ENCODE data around the gene MARK4.

The MARK4 gene

GRCh38 chr19:45275370-45275971, 24.4 kb downstream of the MARK4 start:
- no peak for DNase-seq

- no peak for DNase-seq
Observed at GRCh38 chr19:45276284-45276687, 25.2 kb downstream of the MARK4 start.

- no peak for DNase-seq
Observed at GRCh38 chr19:45278087-45278486, 27.0 kb downstream of the MARK4 start.

- DNase-seq: no peak
Observed at GRCh38 chr19:45279587-45280192, 28.6 kb downstream of the MARK4 start.

GRCh38 chr19:45280471-45280961, 29.4 kb downstream of the MARK4 start:
- no peak for DNase-seq

- no peak for DNase-seq
Observed at GRCh38 chr19:45283443-45284033, 32.5 kb downstream of the MARK4 start.

- DNase-seq: no peak
Observed at GRCh38 chr19:45290381-45290931, 39.4 kb downstream of the MARK4 start.

GRCh38 chr19:45291834-45292233, 40.8 kb downstream of the MARK4 start:
- DNase-seq: no peak

GRCh38 chr19:45293682-45294081, 42.6 kb downstream of the MARK4 start:
- DNase-seq: no peak

GRCh38 chr19:45294291-45295029, 43.4 kb downstream of the MARK4 start:
- no peak for DNase-seq

GRCh38 chr19:45295873-45296272, 44.8 kb downstream of the MARK4 start:
- DNase-seq: no peak

- peak; percentile 9 for DNase-seq
Observed at GRCh38 chr19:45296355-45296754, 45.3 kb downstream of the MARK4 start.

GRCh38 chr19:45297674-45298073, 46.6 kb downstream of the MARK4 start:
- DNase-seq: no peak

GRCh38 chr19:45298264-45298663, 47.2 kb downstream of the MARK4 start:
- no peak for DNase-seq

- DNase-seq: no peak
Observed at GRCh38 chr19:45299719-45300118, 48.6 kb downstream of the MARK4 start.

- DNase-seq: no peak
Observed at GRCh38 chr19:45302416-45302815, 51.3 kb downstream of the MARK4 start.

GRCh38 chr19:45303269-45304060, 52.4 kb downstream of the MARK4 start:
- no peak for DNase-seq

- no peak for DNase-seq
Observed at GRCh38 chr19:45304141-45304926, 53.3 kb downstream of the MARK4 start.

GRCh38 chr19:45305007-45305406, 53.9 kb downstream of the MARK4 start:
- no peak for DNase-seq

GRCh38 chr19:45305421-45305820, 54.4 kb downstream of the MARK4 start:
- no peak for DNase-seq

- no peak for DNase-seq
Observed at GRCh38 chr19:45306040-45306439, 55.0 kb downstream of the MARK4 start.
